Heart left ventricle (tissue), 13 donors: ENCODE results near the gene CFAP54.
A peak's percentile ranks its signal among the peaks of the same experiment; 100 is the strongest.

Source experiments
- CTCF ChIP-seq, 12 donors: fragments of 200-600 bp; sonication (generic) in 4 of 12; IDR thresholded peaks; one replicate each; pipeline versions ENCODE4 v1.5.0 to v1.8.0; 2018 to 2022; ENCODE audit warnings: antibody characterized with exemption in 12 of 12, mild to moderate bottlenecking in 5 of 12
- POLR2A ChIP-seq, 2 donors: fragments of 450-650 bp; IDR thresholded peaks; one replicate each; pipeline ENCODE4 v1.6.1; 2017; ENCODE audit warnings: antibody characterized with exemption in 2 of 2, mild to moderate bottlenecking in 2 of 2, moderate library complexity in 2 of 2
- donor health status: ischemic (EF 13 %, LVEDD 7.1; RV severe dilation, severe dysfunction).
- donor health status: DM: no; HTN: yes; CAD: no.
- donor health status: DM: no; HTN: no; CAD: no.
- donor health status: ischemic (EF 25% LVEDD 6.9; RV normal size, moderate dysfunction).
- donor health status: ischemic (EF 25% LVEDD 5.7; RV mildly dilated, moderate dysfunction).
- donor health status: ischemic (EF 35%, LVEDD 5.7; RV mildly dilated, moderate dysfunction).
- donor health status: nonischemic (EF 11% LVEDD 7.7; RV severe dilation, severe dysfunction).
- donor health status: DM: yes; HTN: yes; CAD: no.
- donor health status: PGD.
- donor health status: ischemic (EF 29% LVEDD 5.4; RV normal size, mild dysfunction).
- donor health status: nonischemic (EF 23%, LVEDD 6.1; RV moderate dilation, normal function).

GRCh38 chr12:96636895-96637294 is 147.5 kb downstream of the CFAP54 start:
- TF ChIP-seq CTCF (IDR thresholded peaks at IDR 0.05) (peak in 1 of 12 donors; percentile 9), POLR2A (IDR thresholded peaks at IDR 0.05) (no peak)
